Measurements from ENCODE around the gene GABBR2.

- no peak for TF ChIP-seq CTCF (IDR thresholded peaks at IDR 0.05)
- TF ChIP-seq POLR2A (IDR thresholded peaks at IDR 0.05; ENCODE audit: low read depth), result no peak
- TF ChIP-seq POLR2AphosphoS5 (IDR thresholded peaks at IDR 0.05), result no peak
These were observed 379.5 kb downstream of the GABBR2 start for GRCh38 chr9:98329281-98329680.
